ENCODE results near the gene IGFBP1.
"Not testable (repeated sequence)": the region's sequence is repeated elsewhere in the genome, so short reads cannot be mapped to it uniquely, and the experiment has no call there.

The IGFBP1 gene

GRCh38 chr7:45937301-45937700 lies 49.0 kb downstream of the IGFBP1 start:
- no peak for TF ChIP-seq POLR2A (IDR thresholded peaks at IDR 0.05; ENCODE audit: extremely low read depth, insufficient read length)
- TF ChIP-seq MAX (IDR thresholded peaks at IDR 0.05; ENCODE audit: low read depth, low read length), result peak; percentile 40; the same call in 1 of the 2 replicates
- TF ChIP-seq MYC (IDR thresholded peaks at IDR 0.05; ENCODE audit: low read depth, low read length), result peak; percentile 37; the same call in 1 of the 2 replicates
- TF ChIP-seq, protein P1, sequence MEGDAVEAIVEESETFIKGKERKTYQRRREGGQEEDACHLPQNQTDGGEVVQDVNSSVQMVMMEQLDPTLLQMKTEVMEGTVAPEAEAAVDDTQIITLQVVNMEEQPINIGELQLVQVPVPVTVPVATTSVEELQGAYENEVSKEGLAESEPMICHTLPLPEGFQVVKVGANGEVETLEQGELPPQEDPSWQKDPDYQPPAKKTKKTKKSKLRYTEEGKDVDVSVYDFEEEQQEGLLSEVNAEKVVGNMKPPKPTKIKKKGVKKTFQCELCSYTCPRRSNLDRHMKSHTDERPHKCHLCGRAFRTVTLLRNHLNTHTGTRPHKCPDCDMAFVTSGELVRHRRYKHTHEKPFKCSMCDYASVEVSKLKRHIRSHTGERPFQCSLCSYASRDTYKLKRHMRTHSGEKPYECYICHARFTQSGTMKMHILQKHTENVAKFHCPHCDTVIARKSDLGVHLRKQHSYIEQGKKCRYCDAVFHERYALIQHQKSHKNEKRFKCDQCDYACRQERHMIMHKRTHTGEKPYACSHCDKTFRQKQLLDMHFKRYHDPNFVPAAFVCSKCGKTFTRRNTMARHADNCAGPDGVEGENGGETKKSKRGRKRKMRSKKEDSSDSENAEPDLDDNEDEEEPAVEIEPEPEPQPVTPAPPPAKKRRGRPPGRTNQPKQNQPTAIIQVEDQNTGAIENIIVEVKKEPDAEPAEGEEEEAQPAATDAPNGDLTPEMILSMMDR (IDR thresholded peaks at IDR 0.05; ENCODE audit: low read depth, low read length), result no peak
- no peak overlapping the region for H3K4me3 ChIP-seq (ENCODE audit: low read depth, low read length)
- DNase-seq (ENCODE audit: low read depth), result peak; percentile 84

GRCh38 chr7:45937862-45938261 lies 49.6 kb downstream of the IGFBP1 start:
- no peak overlapping the region for H3K4me3 ChIP-seq (ENCODE audit: low read depth, low read length)
- TF ChIP-seq MAX (IDR thresholded peaks at IDR 0.05; ENCODE audit: low read depth, low read length) (no peak), POLR2A (IDR thresholded peaks at IDR 0.05; ENCODE audit: extremely low read depth, insufficient read length) (no peak), MYC (IDR thresholded peaks at IDR 0.05; ENCODE audit: low read depth, low read length) (no peak)
- TF ChIP-seq, protein P1 (IDR thresholded peaks at IDR 0.05; ENCODE audit: low read depth, low read length), result no peak

DNA sequence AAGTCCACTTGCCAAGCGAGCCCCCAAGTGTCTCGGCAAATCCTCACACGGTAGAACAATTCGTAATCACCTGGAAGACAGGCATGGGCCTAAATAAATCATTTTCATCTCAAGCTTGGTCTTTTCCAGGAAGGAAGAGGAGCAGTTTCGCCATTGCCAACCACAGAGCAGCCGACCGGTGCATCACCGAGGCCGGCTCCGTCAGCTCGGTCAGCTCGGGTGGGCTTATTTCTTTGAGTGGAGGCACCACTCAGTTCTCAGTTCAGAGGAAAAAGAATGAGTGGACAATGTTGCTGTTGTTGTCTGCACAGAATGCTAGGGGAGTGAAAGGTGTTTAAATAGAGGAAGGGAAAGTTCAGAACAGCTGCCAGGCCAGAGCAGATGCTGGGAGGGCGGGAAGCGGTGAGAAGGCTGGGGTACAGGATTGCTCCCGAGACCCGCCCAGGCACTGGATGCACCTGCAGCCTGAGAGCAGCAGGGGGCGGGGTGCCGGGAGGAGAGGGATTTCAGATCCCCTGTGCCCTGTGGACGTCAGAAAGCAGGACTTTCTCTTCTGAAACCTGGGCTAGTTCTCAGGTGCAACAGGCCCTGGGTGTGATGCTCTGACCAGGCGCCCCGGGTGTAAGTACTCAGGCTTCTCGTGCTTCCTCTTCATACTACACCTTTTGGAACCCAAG lies 50.5 kb downstream of the IGFBP1 start:
- DNase-seq (ENCODE audit: low read depth), result no peak
- no peak for TF ChIP-seq MAX (IDR thresholded peaks at IDR 0.05; ENCODE audit: low read depth, low read length)
- TF ChIP-seq, protein P1 (IDR thresholded peaks at IDR 0.05; ENCODE audit: low read depth, low read length), result no peak
- TF ChIP-seq POLR2A (IDR thresholded peaks at IDR 0.05; ENCODE audit: extremely low read depth, insufficient read length), result no peak
- no peak for TF ChIP-seq MYC (IDR thresholded peaks at IDR 0.05; ENCODE audit: low read depth, low read length)
- H3K4me3 ChIP-seq (ENCODE audit: low read depth, low read length), result no peak overlapping the region

More at GRCh38 chr7:45937862-45938261, 49.6 kb downstream of the IGFBP1 start:
- DNase-seq (ENCODE audit: low read depth), result no peak

DNA sequence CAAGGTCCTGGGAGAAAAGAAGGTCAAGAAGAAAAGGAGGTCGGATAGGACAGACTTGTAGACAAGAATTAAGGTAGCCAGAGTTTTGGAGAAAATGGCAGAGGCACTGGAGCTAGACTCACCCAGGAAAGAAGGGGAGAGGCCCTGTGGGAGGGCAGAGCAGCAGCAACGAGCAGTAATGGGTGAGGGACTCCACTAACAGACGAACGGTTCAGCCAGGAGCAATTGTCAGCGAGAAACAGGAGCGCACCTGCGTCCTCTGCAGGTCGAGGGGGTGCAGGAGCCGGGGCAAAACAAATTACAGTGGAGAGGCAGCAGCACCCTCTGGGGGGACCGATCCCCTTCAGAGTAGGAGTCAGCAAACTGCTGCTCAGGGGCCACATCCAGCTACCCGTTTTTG lies 51.3 kb downstream of the IGFBP1 start:
- TF ChIP-seq, protein P1 (IDR thresholded peaks at IDR 0.05; ENCODE audit: low read depth, low read length), result no peak
- DNase-seq (ENCODE audit: low read depth), result no peak
- no peak overlapping the region for H3K4me3 ChIP-seq (ENCODE audit: low read depth, low read length)

- DNase-seq (ENCODE audit: low read depth), result peak; percentile 51
- not testable (repeated sequence) for H3K4me3 ChIP-seq (ENCODE audit: low read depth, low read length)
Measured at GRCh38 chr7:45940237-45940781, 52.0 kb downstream of the IGFBP1 start.

- no peak for DNase-seq (ENCODE audit: low read depth)
- TF ChIP-seq MYC (IDR thresholded peaks at IDR 0.05; ENCODE audit: low read depth, low read length) (no peak), MAX (IDR thresholded peaks at IDR 0.05; ENCODE audit: low read depth, low read length) (no peak), POLR2A (IDR thresholded peaks at IDR 0.05; ENCODE audit: extremely low read depth, insufficient read length) (no peak)
- TF ChIP-seq, protein P1 (IDR thresholded peaks at IDR 0.05; ENCODE audit: low read depth, low read length), result no peak
- no peak overlapping the region for H3K4me3 ChIP-seq (ENCODE audit: low read depth, low read length)
Measured at GRCh38 chr7:45940939-45941338, 52.7 kb downstream of the IGFBP1 start.

Data from NB4 (cell line).